GM23338 (cell line): ENCODE data around the gene NPW. TPM values are rescaled to one million over a fixed set of nuclear protein-coding genes. Genes with fewer than 3 reads are reported as not detected.

Source experiments
- ATAC-seq: fragments of 200-7000 bp; cut with Tn5 transposase; 3 replicates; pipeline ENCODE4 v1.9.1; 2020
- DNase-seq: peaks from one replicate; pipeline ENCODE4 v3.0.0-alpha.2; 2015; ENCODE audit warnings: low spot score
- H2AFZ ChIP-seq: fragments of 200-600 bp; sonication (generic); 2 replicates; pipeline ENCODE4 v1.8.0; 2016; ENCODE audit warnings: antibody characterized with exemption, mild to moderate bottlenecking, moderate library complexity
- H3F3A ChIP-seq: fragments of 200-600 bp; sonication (generic); replicated peaks from 2 replicates; pipeline ENCODE4 v1.8.0; 2017; ENCODE audit warnings: antibody characterized with exemption, mixed run types, low read depth
- H3K27ac ChIP-seq: fragments of 200-600 bp; sonication (generic); 2 replicates; pipeline ENCODE4 v1.6.1; 2016; ENCODE audit warnings: low read depth
- H3K27me3 ChIP-seq: fragments of 200-600 bp; sonication (generic); 2 replicates; pipeline ENCODE4 v1.8.0; 2016; ENCODE audit warnings: mild to moderate bottlenecking, mixed run types, moderate library complexity; ENCODE audit not compliant: insufficient read depth
- H3K36me3 ChIP-seq: fragments of 200-600 bp; sonication (generic); 2 replicates; pipeline ENCODE4 v1.8.0; 2016; ENCODE audit warnings: mild to moderate bottlenecking; ENCODE audit not compliant: insufficient read depth
- H3K4me1 ChIP-seq: fragments of 200-600 bp; sonication (generic); 2 replicates; pipeline ENCODE4 v1.8.0; 2016; ENCODE audit warnings: mild to moderate bottlenecking, moderate library complexity; ENCODE audit not compliant: insufficient read depth
- H3K4me2 ChIP-seq: fragments of 200-600 bp; sonication (generic); 2 replicates; pipeline ENCODE4 v1.7.1; 2017; ENCODE audit warnings: mixed run types
- H3K4me3 ChIP-seq: fragments of 200-600 bp; sonication (generic); 2 replicates; pipeline ENCODE4 v1.6.1; 2016; ENCODE audit warnings: mixed run types
- H3K79me2 ChIP-seq: fragments of 200-600 bp; sonication (generic); replicated peaks from 2 replicates; pipeline ENCODE4 v1.8.0; 2017; ENCODE audit warnings: mild to moderate bottlenecking; ENCODE audit not compliant: insufficient read depth
- H3K9me2 ChIP-seq: fragments of 200-600 bp; sonication (generic); 2 replicates; pipeline ENCODE4 v1.8.0; 2017; ENCODE audit not compliant: insufficient read depth
- H4K20me1 ChIP-seq: fragments of 200-600 bp; sonication (generic); replicated peaks from 2 replicates; pipeline ENCODE4 v1.8.0; 2017; ENCODE audit warnings: mild to moderate bottlenecking; ENCODE audit not compliant: insufficient read depth
- H3K27ac Mint-ChIP-seq: 2 replicates; pipeline ENCODE4 v1.8.0; 2020; ENCODE audit warnings: inconsistent platforms, mild to moderate bottlenecking, moderate library complexity, mixed read lengths
- H3K27me3 Mint-ChIP-seq: 3 replicates; pipeline ENCODE4 v1.8.0; 2022; ENCODE audit warnings: low read depth, mild to moderate bottlenecking, moderate library complexity, mixed read lengths, inconsistent platforms; ENCODE audit not compliant: insufficient read depth, poor library complexity
- H3K36me3 Mint-ChIP-seq: 3 replicates; pipeline ENCODE4 v1.8.0; 2021; ENCODE audit warnings: low read depth, mild to moderate bottlenecking, inconsistent platforms, moderate library complexity, mixed read lengths
- H3K4me1 Mint-ChIP-seq: 3 replicates; pipeline ENCODE4 v1.8.0; 2020; ENCODE audit warnings: mild to moderate bottlenecking, inconsistent platforms, mixed read lengths
- H3K4me3 Mint-ChIP-seq: 3 replicates; pipeline ENCODE4 v1.8.0; 2021; ENCODE audit warnings: moderate library complexity, mild to moderate bottlenecking, inconsistent platforms, mixed read lengths
- H3K9me3 Mint-ChIP-seq: 3 replicates; pipeline ENCODE4 v1.8.0; 2020; ENCODE audit warnings: moderate library complexity, mild to moderate bottlenecking, inconsistent platforms, mixed read lengths
- CREB1 ChIP-seq: fragments of 250-450 bp; sonication (Bioruptor Pico); IDR thresholded peaks from 2 replicates; pipeline ENCODE4 v1.5.0; 2020; ENCODE audit warnings: low read depth, mild to moderate bottlenecking, moderate library complexity
- CTCF ChIP-seq, 2 experiments: fragments of 200-600 bp in 1 of 2; sonication (generic) in 1 of 2; conservative IDR thresholded peaks; 2 replicates each; pipeline versions ENCODE4 v1.5.1 to v1.6.1; 2016 to 2017; ENCODE audit warnings: antibody characterized with exemption in 2 of 2, low read depth in 2 of 2, mild to moderate bottlenecking in 2 of 2, moderate library complexity in 1 of 2
- EZH2 ChIP-seq: fragments of 200-600 bp; sonication (generic); IDR thresholded peaks from one replicate; pipeline ENCODE4 v1.8.0; 2017; ENCODE audit warnings: antibody characterized with exemption, mild to moderate bottlenecking, low read depth; ENCODE audit not compliant: unreplicated experiment
- EZH2phosphoT487 ChIP-seq: fragments of 200-600 bp; sonication (generic); IDR thresholded peaks from one replicate; pipeline ENCODE4 v1.8.1; 2018; ENCODE audit warnings: antibody characterized with exemption; ENCODE audit not compliant: unreplicated experiment
- NANOG ChIP-seq: IDR thresholded peaks from 2 replicates; pipeline ENCODE4 v1.6.1; 2016; ENCODE audit warnings: antibody characterized with exemption, borderline replicate concordance
- POLR2AphosphoS5 ChIP-seq: IDR thresholded peaks from 2 replicates; pipeline ENCODE4 v1.6.1; 2016; ENCODE audit warnings: antibody characterized with exemption, low read depth
- STAT1 ChIP-seq: IDR thresholded peaks from one replicate; pipeline ENCODE4 v1.6.1; 2016; ENCODE audit warnings: antibody characterized with exemption; ENCODE audit not compliant: unreplicated experiment
- ZNF114 ChIP-seq: fragments of 250-450 bp; sonication (Bioruptor Pico); IDR thresholded peaks from 2 replicates; pipeline ENCODE4 v1.5.0; 2020; ENCODE audit warnings: mild to moderate bottlenecking, moderate library complexity
- ZNF331 ChIP-seq: fragments of 250-450 bp; sonication (Bioruptor Pico); IDR thresholded peaks from 2 replicates; pipeline ENCODE4 v1.5.0; 2020; ENCODE audit warnings: low read depth, mild to moderate bottlenecking, moderate library complexity
- ZNF462 ChIP-seq: fragments of 250-450 bp; sonication (Bioruptor Pico); IDR thresholded peaks from 2 replicates; pipeline ENCODE4 v1.5.0; 2020; ENCODE audit warnings: mild to moderate bottlenecking, moderate library complexity
- polyA plus RNA-seq: library from polyadenylated mRNA; unstranded; fragments of >200 nt; fragmentation: Nextera tagmentation; extraction: Ambion mirVana; gene quantifications from 2 replicates; pipeline ENCODE4 v1.2.1, GENCODE V29; 2016
- total RNA-seq: library from RNA; depleted of rRNA; stranded (reverse); fragments of >200 nt; shearing (Covaris generic); gene quantifications from 2 replicates; pipeline ENCODE4 v1.2.3, GENCODE V29; 2014
- TF ChIP-seq, protein P1 (sequence below): IDR thresholded peaks from 2 replicates; pipeline ENCODE4 v1.6.1; 2016; ENCODE audit warnings: antibody characterized with exemption

NPW gene
- total and polyA plus RNA-seq, 2 experiments from 2014 or later, result 4.5 to 37.6 TPM

GRCh38 chr16:2062801-2063200 lies 43.2 kb downstream of the NPW start:
- DNase-seq, result no peak
- no peak for TF ChIP-seq CTCF (conservative IDR thresholded peaks at IDR 0.05; ENCODE audit: low read depth in 2 of 2)
- TF ChIP-seq EZH2, result no peak
- TF ChIP-seq CREB1, result no peak
- no peaks in the 10 kb centered on the region for H3K9me2 ChIP-seq
- Mint-ChIP-seq H3K36me3 (peaks cover 19% of the 10 kb centered on the region), H3K27me3 (peaks cover 7% of the 10 kb centered on the region), H3K4me3 (no peak overlapping the region), H3K9me3 (no peaks in the 10 kb centered on the region), H3K4me1 (no peaks in the 10 kb centered on the region), H3K27ac (no peak overlapping the region)
- H2AFZ ChIP-seq, result no peak overlapping the region
- ATAC-seq, result no peak
- no peaks in the 10 kb centered on the region; the same call in 1 of the 2 replicates for H4K20me1 ChIP-seq
- H3K27me3 ChIP-seq, result no peaks in the 10 kb centered on the region
- no peaks in the 10 kb centered on the region for H3K79me2 ChIP-seq
- H3K4me1 ChIP-seq, result no peaks in the 10 kb centered on the region
- H3K4me2 ChIP-seq, result no peak overlapping the region
- H3K36me3 ChIP-seq, result 0 out of 2 replicates have a peak, but pooled peaks cover 8% of the 10 kb centered on the region
- no peaks in the 10 kb centered on the region for H3F3A ChIP-seq
- H3K4me3 ChIP-seq, result no peak overlapping the region
- no peak overlapping the region for H3K27ac ChIP-seq

- no peak overlapping the region for H3K27ac Mint-ChIP-seq
- Histone ChIP-seq H3K27me3 (no peaks in the 10 kb centered on the region), H3F3A (no peaks in the 10 kb centered on the region), H3K79me2 (no peaks in the 10 kb centered on the region), H3K4me3 (no peak overlapping the region), H2AFZ (no peak overlapping the region), H3K4me2 (no peak overlapping the region), H4K20me1 (no peaks in the 10 kb centered on the region; the same call in 1 of the 2 replicates), H3K4me1 (no peaks in the 10 kb centered on the region), H3K9me2 (no peaks in the 10 kb centered on the region), H3K36me3 (0 out of 2 replicates have a peak, but pooled peaks cover 8% of the 10 kb centered on the region), H3K27ac (no peak overlapping the region)
- DNase-seq (no peak), ATAC-seq (no peak)
- H3K4me3 Mint-ChIP-seq, result no peak overlapping the region
- peaks cover 7% of the 10 kb centered on the region for H3K27me3 Mint-ChIP-seq
- no peaks in the 10 kb centered on the region for H3K9me3 Mint-ChIP-seq
- peaks cover 15% of the 10 kb centered on the region for H3K36me3 Mint-ChIP-seq
- no peaks in the 10 kb centered on the region for H3K4me1 Mint-ChIP-seq
- TF ChIP-seq NANOG (no peak), ZNF462 (no peak), EZH2 (no peak), EZH2phosphoT487 (no peak), STAT1 (no peak), POLR2AphosphoS5 (no peak), ZNF331 (no peak), ZNF114 (CRISPR knock-in tag) (no peak)
- TF ChIP-seq, protein P1, sequence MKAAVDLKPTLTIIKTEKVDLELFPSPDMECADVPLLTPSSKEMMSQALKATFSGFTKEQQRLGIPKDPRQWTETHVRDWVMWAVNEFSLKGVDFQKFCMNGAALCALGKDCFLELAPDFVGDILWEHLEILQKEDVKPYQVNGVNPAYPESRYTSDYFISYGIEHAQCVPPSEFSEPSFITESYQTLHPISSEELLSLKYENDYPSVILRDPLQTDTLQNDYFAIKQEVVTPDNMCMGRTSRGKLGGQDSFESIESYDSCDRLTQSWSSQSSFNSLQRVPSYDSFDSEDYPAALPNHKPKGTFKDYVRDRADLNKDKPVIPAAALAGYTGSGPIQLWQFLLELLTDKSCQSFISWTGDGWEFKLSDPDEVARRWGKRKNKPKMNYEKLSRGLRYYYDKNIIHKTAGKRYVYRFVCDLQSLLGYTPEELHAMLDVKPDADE, result no peak
These were observed 44.3 kb downstream of the NPW start for GRCh38 chr16:2063861-2064260.
